ENCODE data around the gene POLR2B.
A peak's percentile ranks its signal among the peaks of the same experiment; 100 is the strongest.
"Not testable (repeated sequence)": the region's sequence is repeated elsewhere in the genome, so short reads cannot be mapped to it uniquely, and the experiment has no call there.

Gene POLR2B

GRCh38 chr4:56978750-56979303 is at the start of gene POLR2B:
POLR2B (plus strand) TSS chr4:56978896; CDS start chr4:56978986, 90 bp downstream.
- DNase-seq (ENCODE audit: low read depth in 3 of 3): peak; percentile 67 to 80 (median 72)

DNA sequence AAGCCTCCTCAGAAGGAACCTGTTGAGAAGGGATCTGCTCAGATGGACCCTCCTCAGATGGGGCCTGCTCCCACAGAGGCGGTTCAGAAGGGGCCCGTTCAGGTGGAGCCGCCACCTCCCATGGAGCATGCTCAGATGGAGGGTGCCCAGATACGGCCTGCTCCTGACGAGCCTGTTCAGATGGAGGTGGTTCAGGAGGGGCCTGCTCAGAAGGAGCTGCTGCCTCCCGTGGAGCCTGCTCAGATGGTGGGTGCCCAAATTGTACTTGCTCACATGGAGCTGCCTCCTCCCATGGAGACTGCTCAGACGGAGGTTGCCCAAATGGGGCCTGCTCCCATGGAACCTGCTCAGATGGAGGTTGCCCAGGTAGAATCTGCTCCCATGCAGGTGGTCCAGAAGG is 48.1 kb upstream of the POLR2B start:
- DNase-seq (ENCODE audit: low read depth in 3 of 3): no peak

DNA sequence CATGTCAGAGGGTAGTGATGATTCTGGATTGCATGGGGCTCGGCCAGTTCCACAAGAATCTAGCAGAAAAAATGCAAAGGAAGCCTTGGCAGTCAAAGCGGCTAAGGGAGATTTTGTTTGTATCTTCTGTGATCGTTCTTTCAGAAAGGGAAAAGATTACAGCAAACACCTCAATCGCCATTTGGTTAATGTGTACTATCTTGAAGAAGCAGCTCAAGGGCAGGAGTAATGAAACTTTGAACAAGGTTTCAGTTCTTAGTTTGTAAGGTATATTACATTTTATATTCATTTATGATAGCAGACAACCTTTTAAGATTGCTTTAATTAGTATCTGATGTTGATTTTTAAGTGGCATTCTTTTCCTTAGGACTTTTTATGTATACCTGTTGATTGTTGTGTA is 46.8 kb upstream of the POLR2B start:
- no peak for DNase-seq (ENCODE audit: low read depth in 3 of 3)

- DNase-seq (ENCODE audit: low read depth in 3 of 3): no peak
These were observed 41.4 kb upstream of the POLR2B start for GRCh38 chr4:56937262-56937661.

GRCh38 chr4:56939826-56940225 is 38.9 kb upstream of the POLR2B start:
- DNase-seq (ENCODE audit: low read depth in 3 of 3): not testable (repeated sequence)

DNA sequence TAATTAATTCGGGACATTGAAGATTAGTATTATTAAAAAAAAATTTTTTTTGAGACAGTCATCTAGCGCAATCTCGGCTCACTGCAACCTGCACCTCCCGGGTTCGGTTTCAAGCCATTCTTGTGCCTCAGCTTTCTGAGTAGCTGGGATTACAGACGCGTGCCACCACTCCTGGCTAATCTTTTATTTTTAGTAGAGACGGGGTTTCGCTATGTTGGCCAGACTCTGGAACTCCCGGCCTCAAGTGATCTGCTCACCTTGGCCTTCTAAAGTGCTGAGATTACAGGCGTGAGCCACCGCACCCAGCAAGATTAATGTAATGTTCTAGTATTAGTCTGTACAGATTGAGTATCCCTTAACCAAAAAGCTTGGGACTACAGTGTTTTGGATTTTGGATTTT is 38.3 kb upstream of the POLR2B start:
- DNase-seq (ENCODE audit: low read depth in 3 of 3): no peak

- DNase-seq (ENCODE audit: low read depth in 3 of 3): no peak
These were observed 37.7 kb upstream of the POLR2B start for GRCh38 chr4:56940971-56941370.

GRCh38 chr4:56941403-56941802 is 37.3 kb upstream of the POLR2B start:
- no peak for DNase-seq (ENCODE audit: low read depth in 3 of 3)

DNA sequence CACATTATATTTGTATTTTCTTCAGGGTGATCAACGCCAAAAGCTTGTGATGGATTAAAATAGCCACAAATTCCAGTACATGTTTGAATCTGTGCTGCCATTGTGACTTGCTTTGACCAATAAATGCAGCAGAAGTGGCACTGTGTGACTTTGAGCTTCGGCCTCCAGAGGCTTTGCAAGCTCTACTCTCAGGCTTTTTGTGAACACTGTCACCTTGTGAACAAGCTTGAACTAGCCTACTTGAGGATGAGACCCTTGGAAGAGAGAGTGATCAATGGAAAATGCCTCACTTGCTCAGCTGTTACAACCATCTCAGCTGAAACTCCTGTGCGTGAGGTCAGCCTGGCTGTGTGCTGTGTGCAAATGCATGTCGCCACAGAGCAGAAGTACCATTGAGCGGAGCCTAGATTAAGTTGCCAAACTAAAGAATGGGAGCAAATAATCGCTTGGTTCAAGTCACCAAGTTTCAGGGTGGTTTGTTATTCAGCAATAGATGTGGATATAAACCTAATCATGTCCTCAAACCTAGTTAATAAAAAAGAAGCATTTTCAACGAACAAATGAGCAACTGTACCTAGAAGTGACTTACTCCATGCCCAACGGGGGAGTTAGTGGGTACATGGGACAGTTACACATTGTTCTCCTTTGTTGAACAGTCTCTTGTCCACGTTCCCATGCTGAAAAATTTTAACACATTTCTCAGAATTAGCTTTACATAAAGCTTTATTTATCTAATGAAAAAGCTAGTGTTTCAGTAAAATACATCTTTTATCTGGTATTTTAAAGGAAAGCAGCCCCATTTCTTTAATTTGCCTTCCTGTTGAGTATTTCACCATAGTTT is 24.8 kb upstream of the POLR2B start:
- DNase-seq (ENCODE audit: low read depth in 3 of 3): no peak

DNA sequence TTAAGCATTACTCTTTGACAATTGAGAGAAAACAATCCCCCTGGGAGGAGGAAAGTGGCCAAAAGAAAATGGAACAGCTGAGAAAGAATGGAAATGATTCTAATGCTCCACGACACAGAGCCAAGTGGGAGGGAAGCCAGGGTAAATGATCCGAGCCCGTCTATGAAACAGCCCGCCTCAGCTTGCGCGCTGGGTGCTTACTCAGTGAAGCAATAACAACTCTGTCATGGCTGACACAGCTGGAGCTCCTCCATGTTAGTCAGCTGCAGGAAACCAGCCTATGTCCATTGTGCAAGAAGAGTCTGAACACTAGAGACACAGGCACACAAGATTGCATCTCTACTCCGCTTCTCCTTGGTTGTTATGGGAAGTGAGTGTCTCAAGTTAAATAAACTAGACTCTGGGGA is 20.6 kb upstream of the POLR2B start:
- DNase-seq (ENCODE audit: low read depth in 3 of 3): no peak

GRCh38 chr4:56959100-56959499 is 19.6 kb upstream of the POLR2B start:
- DNase-seq (ENCODE audit: low read depth in 3 of 3): no peak

GRCh38 chr4:56961107-56961500 is 17.6 kb upstream of the POLR2B start:
- DNase-seq (ENCODE audit: low read depth in 3 of 3): no peak

GRCh38 chr4:56971383-56971782 is 7.3 kb upstream of the POLR2B start:
- no peak for DNase-seq (ENCODE audit: low read depth in 3 of 3)

GRCh38 chr4:56972389-56972788 is 6.3 kb upstream of the POLR2B start:
- no peak for DNase-seq (ENCODE audit: low read depth in 3 of 3)

- DNase-seq (ENCODE audit: low read depth in 3 of 3): no peak
These were observed 5.9 kb upstream of the POLR2B start for GRCh38 chr4:56972809-56973208.

GRCh38 chr4:56973336-56973735 is 5.4 kb upstream of the POLR2B start:
- no peak for DNase-seq (ENCODE audit: low read depth in 3 of 3)

- no peak for DNase-seq (ENCODE audit: low read depth in 3 of 3)
These were observed 2.3 kb upstream of the POLR2B start for GRCh38 chr4:56976283-56976836.

DNA sequence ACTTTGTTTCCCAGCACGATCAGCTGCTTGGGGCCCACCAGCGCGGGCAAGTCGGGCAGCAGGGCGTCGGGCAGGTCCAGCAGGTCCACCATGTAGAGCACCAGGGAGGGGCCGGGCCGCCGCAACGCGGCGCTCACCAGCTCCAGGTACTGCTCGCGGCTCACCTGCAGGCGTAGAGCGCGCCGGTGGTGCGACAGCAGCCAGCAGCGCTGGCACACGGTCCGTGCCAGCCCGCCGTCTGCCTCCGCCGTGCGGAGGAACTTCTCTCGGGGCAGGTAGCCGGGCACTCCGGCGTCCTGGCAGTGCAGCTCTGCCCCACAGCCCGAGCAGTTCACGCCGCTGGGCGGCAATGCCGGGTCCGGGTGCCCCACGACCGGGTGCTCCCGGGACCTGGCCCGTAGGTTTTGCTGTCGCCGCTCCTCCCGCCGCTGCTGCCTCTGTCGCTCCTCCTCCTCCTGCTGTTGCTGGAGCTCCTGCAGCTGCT is 1.8 kb upstream of the POLR2B start:
- DNase-seq (ENCODE audit: low read depth in 3 of 3): peak in 2 of 3 experiments; percentile 23 to 24

GRCh38 chr4:56977321-56978012 is 1.2 kb upstream of the POLR2B start, which contains the start of gene NOA1:
NOA1 (minus strand) TSS chr4:56977606; CDS start chr4:56977585, 21 bp downstream.
- DNase-seq (ENCODE audit: low read depth in 3 of 3): peak; percentile 91 to 97 (median 95)

DNA sequence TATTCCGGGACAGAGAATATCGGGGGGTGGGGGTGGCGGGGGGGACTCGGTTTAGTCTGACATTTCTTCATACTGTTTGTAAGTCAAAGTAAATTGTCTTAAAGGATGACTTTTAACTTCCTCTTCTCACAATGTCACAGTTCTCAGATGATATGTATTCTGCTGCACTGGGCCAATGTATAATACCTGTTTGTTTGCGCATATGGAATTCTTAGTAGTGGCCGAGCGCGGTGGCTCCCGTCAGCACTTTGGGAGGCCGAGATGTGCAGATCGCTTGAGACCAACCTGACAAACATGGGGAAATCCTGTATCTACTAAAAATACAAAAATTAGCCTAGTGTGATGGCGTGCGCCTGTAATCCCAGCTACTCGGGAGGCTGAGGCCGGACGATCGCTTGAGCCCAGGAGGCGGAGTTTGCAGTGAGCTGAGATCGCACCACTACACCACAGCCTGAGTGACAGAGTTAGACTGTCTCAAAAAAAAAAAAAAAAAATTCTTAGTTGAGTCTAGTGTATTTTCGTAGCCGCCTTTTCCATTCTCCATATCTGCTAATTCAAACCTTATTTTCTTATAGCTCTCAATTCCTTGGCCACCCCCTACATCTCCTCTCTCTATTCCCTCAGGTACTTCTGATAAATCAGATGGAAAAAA is 851 bp downstream of the POLR2B start:
- DNase-seq (ENCODE audit: low read depth in 3 of 3): no peak

GRCh38 chr4:56981795-56982201 is 3.1 kb downstream of the POLR2B start:
- no peak for DNase-seq (ENCODE audit: low read depth in 3 of 3)

- no peak for DNase-seq (ENCODE audit: low read depth in 3 of 3)
These were observed 7.5 kb downstream of the POLR2B start for GRCh38 chr4:56986192-56986591.

Measured in stimulated activated CD4-positive, alpha-beta T cell treated with anti-CD3 and anti-CD28 coated beads, TNF-alpha, amount 100 ng/mL, for 4 hours (primary cell).